ENCODE data around the gene RALGDS.
"Not testable (repeated sequence)": the region's sequence is repeated elsewhere in the genome, so short reads cannot be mapped to it uniquely, and the experiment has no call there.

The RALGDS gene

GRCh38 chr9:133104718-133105460, 16.2 kb downstream of the RALGDS start:
- DNase-seq: no peak

- no peak for DNase-seq
Observed at GRCh38 chr9:133103987-133104505, 17.0 kb downstream of the RALGDS start.

- DNase-seq: no peak
Observed at GRCh38 chr9:133103183-133103986, 17.7 kb downstream of the RALGDS start.

- DNase-seq: no peak
Observed at GRCh38 chr9:133102190-133103021, 18.6 kb downstream of the RALGDS start.

GRCh38 chr9:133101356-133102189, 19.5 kb downstream of the RALGDS start:
- DNase-seq: no peak

- no peak for DNase-seq
Observed at GRCh38 chr9:133100506-133101355, 20.3 kb downstream of the RALGDS start.

GRCh38 chr9:133099726-133100505, 21.1 kb downstream of the RALGDS start:
- no peak for DNase-seq

GRCh38 chr9:133098871-133099270, 22.2 kb downstream of the RALGDS start:
- no peak for DNase-seq

- no peak for DNase-seq
Observed at GRCh38 chr9:133098104-133098754, 22.8 kb downstream of the RALGDS start.

- DNase-seq: no peak
Observed at GRCh38 chr9:133094842-133095393, 26.1 kb downstream of the RALGDS start.

- not testable (repeated sequence) for DNase-seq
Observed at GRCh38 chr9:133094351-133094750, 26.7 kb downstream of the RALGDS start.

GRCh38 chr9:133090752-133091385, 30.2 kb downstream of the RALGDS start:
- DNase-seq: no peak

- DNase-seq: peak; percentile 69
Observed at GRCh38 chr9:133090187-133090586, 30.9 kb downstream of the RALGDS start.

- peak; percentile 5 for DNase-seq
Observed at GRCh38 chr9:133089271-133089671, 31.8 kb downstream of the RALGDS start.

- no peak for DNase-seq
Observed at GRCh38 chr9:133088756-133089155, 32.3 kb downstream of the RALGDS start.

GRCh38 chr9:133088146-133088750, 32.8 kb downstream of the RALGDS start:
- DNase-seq: no peak

GRCh38 chr9:133087429-133088145, 33.5 kb downstream of the RALGDS start:
- DNase-seq: no peak

GRCh38 chr9:133086894-133087293, 34.1 kb downstream of the RALGDS start:
- DNase-seq: no peak

Measured in NCI-H1694 (cell line).